GM18520 (cell line): ENCODE data around the gene IPP.
"Not testable (repeated sequence)": the region's sequence is repeated elsewhere in the genome, so short reads cannot be mapped to it uniquely, and the experiment has no call there.

Source experiments
- ATAC-seq: cut with Tn5 transposase; IDR thresholded peaks from one replicate; pipeline ENCODE4 v1.9.1; 2021; ENCODE audit not compliant: unreplicated experiment

Gene IPP

DNA sequence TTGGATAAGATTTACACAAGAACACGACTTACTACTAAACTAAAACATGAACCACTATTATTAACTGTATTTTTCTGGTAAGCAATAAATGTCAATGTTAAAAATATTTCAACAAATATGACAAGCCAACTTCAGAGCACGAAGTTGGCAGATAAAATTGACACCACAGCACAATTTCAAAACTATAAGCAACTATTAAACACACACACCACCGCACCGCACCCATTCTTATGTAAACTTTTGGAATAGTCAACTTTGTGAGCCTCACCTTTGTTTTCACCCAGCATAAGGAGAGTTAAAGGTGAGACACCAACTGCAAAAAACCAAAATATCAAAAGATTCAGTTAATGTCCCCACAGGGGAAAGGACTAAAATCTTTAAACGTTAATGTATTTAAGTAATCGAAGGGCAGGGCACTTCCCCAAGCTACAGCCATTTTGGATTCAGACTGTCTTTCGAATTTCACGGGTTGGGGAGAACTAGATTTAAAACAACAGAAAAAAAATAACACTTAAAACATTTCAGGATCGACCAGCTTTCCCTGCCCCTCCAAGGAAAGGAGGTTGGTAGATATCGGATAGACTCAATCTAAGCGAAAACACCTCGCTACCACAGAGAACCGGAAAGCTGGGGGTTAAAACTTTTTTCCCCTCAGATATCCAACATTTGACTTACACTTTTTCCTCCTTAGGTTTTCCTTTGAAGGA is 65.0 kb downstream of the IPP start:
- no peak for ATAC-seq

DNA sequence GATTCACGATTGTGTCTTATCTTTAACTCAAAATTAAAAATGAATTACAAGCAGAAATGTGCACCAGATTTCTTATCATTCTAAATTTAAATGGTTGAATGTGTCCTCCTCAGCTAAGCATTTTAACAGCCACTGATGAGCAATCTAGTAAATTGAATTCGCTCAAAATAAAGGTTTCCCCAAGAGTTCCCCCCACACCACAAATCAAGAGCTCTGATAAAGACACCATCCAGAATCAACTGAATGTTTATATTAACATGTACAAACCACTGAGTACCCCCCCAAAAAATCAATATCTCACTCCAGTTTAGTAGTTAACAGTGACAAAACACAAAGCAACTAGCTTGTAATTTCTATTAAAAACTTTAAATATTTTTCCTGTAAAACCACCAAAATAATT is 66.1 kb downstream of the IPP start:
- ATAC-seq: no peak

DNA sequence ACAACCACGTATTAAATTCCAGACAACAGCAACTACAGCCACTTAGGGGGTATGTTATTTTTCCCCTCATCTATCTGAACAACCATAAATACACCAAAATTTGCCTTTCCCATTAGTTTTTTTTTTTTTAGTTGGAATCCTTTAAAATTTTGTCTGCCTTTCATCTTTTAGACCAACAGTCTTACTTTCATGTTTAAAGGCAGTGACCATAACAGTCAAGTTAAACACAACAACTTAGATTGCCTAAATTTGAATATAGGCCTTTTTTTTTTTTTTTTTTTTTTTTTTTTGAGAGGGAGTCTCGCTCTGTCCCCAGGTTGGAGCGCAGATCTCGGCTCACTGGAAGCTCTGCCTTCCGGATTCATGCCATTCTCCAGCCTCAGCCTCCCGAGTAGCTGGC is 67.5 kb downstream of the IPP start:
- ATAC-seq: no peak

DNA sequence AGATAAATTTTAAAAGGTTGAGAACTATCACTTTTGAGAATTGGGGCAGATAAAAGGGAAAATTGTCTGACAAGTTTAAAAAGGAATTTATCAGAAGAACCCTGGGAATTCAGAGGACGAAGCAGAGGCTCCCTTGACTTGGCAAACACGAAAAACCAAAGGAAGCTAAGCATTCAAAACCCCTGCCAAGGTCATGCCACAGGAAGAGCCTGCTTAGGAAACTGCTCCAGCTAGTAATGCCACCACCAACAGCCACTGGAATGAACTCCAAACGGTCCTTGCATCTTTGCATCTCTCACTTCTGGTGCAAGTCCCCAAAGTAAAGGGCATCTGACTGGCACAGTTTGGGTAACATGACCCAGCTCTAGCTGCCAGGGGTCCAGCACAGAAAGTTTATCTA is 71.3 kb downstream of the IPP start:
- no peak for ATAC-seq

DNA sequence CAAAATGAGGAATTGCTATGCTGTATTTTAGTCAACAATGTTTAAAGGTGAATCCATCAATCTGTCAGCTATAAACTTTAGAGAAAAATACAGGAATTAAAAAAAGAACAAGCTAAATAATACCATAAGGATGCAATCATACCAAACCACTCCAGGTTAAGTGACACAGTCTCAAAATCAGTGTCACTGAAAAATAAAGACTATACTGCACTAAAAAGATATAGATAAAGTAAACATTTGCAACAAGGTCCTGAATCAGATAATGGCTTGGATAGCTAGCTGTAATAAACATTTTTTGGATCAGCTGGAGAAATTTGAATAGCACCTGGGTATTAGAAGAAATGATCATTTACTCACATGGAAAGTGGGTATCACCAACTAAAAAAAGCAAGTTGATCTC is 72.0 kb downstream of the IPP start:
- ATAC-seq: no peak

DNA sequence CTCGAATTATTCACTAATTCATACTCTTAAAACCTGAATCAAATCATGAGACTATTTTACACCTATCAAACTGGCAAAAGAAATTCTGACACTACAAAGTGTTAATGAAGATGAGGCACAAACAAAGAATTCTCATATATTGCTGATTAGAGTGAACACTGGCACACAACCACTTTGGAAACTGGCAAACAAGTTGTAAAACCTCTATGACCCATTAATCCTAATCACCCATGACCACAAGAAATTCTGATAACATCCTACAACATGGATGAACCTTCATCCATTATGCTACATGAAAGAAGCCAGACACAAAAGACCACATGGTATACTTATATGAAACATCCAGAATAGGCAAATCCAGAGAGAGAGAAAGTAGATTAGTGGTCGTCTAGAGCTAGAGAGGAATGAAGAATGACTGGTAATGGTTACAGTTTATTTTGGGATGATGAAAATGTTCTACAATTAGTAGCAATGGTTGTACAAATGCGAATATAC is 72.7 kb downstream of the IPP start:
- ATAC-seq: no peak

DNA sequence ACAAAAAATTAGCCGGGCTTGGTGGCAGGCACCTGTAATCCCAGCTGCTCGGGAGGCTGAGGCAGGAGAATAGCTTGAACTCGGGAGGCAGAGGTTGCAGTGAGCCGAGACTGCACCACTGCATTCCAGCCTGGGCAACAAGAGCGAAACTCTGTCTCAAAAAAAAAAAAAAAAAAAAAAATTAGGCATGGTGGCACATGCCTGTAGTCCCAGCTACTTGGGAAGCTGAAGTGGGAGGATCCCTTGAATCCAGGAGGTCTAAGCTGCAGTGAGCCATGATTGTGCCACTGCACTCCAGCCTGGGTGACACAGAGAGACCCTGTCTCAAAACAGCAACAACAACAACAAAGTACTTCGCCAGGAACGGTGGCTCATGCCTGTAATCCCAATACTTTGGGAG is 73.9 kb downstream of the IPP start:
- not testable (repeated sequence) for ATAC-seq

DNA sequence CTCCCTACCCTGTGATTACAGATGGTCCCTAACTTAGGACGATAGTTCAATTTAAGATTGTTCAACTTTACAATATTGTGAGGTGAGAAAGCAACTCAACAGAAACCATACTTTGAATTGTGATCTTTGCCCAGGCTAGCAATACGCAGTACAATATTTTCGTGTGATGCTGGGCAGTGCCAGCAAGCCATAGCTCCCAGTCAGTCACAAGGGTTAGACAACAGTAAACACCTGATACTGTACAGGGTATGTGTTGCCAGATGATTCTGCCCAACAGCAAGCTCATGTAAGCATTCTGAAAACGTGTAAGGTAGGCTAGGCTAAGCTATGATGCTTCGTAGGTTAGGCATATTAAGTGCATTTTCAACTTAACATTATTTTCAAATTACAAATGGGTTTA is 76.0 kb downstream of the IPP start:
- ATAC-seq: no peak

DNA sequence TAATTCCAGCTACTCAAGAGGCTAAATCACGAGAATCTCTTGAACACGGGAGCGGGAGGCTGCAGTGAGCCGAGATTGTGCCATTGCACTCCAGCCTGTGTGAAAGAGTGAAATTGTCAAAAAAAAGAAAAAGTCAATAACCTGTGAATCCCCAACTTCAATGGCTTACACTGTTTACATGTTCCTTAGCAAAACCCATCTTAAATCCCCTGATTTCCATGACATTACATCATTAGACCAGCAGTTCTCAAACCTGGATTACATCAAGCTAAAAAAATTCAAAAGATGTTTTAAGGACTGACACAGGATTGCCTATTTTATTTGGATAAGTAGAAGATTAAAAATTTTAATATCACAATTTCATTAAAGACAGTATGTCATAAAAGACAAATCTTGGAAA is 76.5 kb downstream of the IPP start:
- ATAC-seq: no peak

DNA sequence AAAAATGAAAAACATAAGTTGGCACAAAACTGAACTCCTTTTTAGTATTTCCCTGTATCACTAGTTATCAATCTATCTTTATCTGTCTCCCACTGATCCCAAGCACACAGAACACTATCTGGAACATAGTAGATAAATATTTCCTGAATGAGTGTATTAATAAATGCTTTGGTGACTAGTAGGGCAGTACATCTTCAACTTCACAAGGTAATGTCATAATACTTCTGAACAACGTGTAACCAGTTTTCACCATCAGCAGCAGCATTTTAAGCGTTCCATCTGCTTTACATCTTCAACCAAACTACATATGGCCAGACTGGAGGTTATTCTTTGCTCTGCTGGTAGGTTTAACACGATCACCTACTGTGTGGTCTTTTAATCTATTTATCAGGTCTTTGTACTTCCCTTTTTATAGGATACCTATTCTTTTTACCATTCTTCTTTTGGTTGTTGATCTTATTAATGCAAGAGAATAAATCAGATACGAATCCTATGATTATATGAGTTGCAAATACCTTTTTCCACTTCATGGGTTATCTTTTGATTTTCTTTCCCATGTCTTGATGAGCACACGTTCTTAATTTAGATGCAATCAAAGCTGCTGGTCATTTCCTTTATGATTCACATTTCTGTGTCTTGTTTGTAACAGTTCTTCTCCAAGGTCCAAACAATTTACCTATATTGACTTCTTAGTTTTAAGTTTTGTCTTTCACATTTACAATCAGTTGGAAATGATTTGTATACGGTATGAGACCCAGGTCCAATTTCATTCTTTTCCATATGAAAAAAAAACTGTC is 80.4 kb downstream of the IPP start:
- no peak for ATAC-seq

DNA sequence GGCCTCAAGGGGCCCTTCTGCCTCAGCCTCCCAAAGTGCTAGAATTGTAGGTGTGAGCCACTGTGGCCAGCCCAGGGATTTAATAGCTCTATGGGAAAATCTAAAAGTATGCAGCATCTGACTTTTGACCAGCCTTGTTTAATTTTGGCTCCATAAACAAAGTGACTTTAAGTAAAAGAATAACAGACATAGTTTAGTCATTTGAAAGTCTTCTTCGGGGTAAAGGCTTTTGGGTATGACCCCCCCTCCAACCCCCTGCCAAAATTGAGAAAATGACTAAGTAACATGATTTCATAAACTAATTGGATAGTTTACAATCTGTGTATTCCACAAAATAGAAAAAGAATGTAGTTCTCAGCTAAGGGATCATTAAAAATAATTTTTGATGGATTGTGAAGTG is 81.1 kb downstream of the IPP start:
- ATAC-seq: no peak

DNA sequence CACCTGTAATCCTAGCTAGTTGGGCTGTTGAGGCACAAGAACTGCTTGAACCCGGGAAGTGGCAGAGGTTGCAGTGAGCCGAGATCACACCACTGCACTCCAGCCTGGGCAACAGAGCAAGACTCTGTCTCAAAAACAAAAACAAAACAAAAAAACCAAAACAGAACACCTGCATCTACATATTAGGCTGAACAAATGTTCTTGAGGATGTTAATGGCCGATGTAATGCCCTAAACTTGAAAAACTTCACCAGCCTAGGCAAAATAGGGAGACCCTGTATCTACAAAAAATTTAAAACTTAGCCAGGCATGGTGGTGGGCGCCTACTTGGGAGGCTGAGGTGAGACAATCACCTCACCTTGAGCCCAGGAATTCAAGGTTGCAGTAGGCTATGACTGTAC is 81.9 kb downstream of the IPP start:
- ATAC-seq: no peak

DNA sequence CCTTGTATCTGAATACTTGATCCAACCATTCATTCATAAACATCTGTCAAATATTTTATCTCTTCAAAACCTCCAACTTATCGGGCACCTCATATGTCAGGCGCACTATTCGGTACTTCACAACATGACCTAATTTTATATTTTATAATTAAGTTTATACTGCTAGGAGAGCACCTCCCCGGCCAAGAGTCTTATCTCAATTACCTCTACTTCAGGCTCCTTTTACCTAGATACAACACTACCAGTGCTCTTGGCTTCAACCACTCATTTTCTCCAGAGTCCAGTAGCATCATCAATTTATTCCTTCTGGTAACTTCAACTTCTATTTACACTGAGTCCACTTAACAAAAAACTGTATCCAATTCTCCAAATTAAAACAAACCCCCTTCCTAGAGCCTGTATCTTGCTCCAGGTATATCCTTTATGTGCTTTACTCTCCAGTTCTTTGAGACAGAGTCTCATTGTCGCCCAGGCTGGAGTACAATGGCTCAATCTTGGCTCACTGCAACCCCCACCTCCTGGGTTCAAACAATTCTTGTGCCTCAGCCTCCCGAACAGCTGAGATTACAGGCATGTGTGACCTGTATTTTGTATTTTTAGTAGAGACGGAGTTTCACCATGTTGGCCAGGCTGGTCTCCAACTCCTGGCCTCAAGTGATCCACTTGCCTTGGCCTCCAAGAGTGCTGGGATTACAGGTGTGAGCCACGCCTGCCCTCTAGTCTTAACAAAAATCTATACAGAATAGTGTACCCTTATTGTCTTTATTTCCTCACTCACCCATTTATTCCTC is 82.9 kb downstream of the IPP start:
- ATAC-seq: no peak

DNA sequence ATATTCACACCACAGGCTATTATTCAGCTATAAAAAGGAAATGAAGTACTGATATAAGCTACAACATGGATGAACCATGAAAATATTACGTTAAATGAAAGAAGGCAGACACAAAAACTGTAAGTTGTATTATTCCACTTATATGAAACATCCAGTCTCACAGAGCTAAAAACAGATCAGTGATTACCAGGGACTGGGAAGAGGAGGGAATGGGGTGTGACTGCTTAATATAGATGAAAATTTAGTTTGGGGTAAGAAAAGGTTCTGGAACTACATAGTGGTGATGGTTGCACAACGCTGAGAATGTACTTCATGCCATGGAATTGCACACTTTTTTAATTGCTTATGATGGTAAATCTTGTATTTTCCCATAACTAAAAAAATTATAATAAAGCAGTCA is 83.6 kb downstream of the IPP start:
- ATAC-seq: no peak

DNA sequence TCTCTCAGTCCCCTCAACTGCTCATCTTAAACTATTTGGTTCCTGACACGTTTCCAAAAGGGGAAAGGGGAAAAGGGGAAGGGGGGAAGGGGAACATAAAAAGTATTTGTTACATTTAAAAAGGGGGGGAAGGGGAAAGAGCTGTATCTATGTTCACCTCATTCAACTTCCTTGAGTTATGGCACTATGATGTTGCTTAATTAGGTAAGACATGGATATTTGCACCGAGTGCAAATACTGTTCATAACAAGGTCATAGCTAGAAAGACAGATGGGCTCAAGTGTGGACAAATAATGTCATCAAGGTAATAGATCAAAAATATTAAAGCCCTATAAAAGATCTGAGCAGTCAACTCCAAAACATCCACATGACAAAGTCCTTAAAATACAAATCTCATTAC is 90.1 kb downstream of the IPP start:
- no peak for ATAC-seq

DNA sequence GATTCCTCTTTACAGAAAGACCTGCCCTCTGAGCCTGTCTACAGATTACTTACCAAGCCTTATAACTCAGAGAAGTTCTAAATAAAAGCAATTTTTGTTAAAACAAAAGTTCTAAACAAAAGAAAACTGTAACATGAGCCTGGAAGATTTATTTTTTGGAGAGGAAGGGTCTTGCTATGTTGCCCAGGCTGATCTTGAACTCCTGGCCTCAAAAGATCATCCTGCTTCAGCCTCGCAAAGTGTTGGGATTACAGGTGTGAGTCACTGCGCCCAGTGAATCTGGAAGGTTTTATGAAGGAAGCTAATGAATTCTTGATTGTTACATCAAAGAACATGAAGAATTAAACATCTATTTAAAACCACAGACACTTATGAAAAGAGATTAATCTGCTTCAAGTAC is 91.2 kb downstream of the IPP start:
- ATAC-seq: no peak

DNA sequence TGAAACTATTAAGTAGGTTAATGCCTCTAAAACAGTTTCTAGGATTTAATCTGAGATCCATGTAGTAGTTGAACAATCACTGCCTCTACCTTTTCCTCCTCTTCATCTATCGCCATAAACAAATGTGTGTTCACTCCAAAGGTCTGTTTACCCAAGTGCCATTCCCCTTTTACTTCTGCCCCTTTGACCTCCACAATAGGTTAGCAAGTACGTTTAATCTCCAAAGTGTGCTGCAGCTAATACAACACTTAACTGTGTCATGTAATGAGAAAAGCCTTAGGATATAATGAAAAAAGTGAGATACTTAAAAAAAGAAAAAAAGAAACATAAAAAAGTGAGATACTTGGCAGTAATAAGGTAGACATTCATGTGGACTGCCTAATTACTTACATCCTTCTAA is 92.3 kb downstream of the IPP start:
- ATAC-seq: no peak

DNA sequence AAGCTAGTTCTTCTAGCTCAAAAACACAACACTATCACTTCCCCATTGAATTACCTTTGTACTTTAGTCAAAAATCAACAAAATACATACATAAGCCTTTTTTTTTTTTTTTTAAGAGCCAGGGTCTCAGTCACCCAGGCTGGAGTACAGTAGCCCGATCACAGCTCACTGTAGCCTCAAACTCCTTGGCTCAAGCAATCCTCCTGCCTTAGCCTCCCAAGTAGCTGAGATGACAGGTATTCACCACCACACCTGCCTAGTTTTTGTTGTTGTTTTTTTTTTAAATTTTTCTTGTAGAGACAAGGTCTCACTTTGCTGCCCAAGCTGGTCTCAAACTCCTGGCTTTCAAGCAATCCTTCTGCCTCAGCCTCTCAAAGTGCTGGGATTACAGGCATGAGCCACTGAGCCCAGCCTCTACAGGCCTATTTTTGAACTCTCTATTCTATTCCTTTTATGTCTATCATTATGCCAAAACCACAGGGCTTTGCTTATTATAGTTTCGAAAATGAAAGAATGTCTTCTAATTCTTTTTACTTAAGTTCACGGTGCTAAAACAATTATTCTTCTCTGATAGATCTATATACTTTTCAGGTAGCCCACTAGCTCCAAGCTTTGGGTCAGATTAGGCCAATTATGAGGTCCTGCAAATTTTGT is 93.8 kb downstream of the IPP start:
- ATAC-seq: no peak

DNA sequence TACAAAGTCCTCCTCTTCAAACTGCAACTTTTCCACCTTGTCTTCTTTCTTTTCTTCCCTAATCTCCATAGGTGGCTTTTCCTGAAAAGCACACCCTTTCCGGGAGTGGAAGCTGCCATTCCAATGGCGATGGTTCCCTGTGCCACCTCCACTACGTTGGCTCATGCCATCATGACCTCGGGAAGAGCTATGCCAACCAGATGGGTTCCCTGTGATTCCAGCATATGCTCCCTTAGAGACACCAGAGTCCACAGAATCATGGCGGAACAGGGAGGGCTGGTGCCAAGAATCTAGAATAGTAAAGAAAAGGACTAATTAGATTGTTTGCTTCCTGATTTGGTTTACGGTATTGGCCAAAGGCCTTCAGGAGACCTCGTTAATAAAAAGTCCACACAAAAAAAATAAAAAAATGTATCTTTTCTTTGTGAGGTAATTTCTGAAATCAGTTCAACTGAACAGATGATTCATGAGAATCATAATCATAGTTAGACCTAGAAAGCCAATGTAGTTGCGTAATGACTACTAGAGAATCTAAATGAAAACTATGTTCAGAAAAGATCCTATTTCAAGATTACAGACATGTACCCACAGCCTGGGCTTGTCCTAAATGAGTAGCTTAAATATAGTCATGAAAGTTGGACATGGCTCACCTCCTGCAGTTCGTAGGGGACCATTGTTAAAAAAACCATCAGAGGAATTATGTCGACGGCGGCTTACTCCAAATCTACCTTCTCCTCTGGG is 95.7 kb downstream of the IPP start:
- ATAC-seq: no peak
